GM19397 (cell line): ENCODE results near the gene CT47C1.
"Not testable (repeated sequence)": the region's sequence is repeated elsewhere in the genome, so short reads cannot be mapped to it uniquely, and the experiment has no call there.

Experiments used
- ATAC-seq: cut with Tn5 transposase; IDR thresholded peaks from one replicate; pipeline ENCODE4 v1.9.1; 2021; ENCODE audit warnings: mild to moderate bottlenecking, moderate library complexity; ENCODE audit not compliant: unreplicated experiment

The CT47C1 gene

GRCh38 chrX:119072744-119073143 is at the start of gene CT47C1:
TSS of gene CT47C1 (plus strand) at chrX:119072993. CDS start at chrX:119073226, 233 bp downstream.
- no peak for ATAC-seq

DNA sequence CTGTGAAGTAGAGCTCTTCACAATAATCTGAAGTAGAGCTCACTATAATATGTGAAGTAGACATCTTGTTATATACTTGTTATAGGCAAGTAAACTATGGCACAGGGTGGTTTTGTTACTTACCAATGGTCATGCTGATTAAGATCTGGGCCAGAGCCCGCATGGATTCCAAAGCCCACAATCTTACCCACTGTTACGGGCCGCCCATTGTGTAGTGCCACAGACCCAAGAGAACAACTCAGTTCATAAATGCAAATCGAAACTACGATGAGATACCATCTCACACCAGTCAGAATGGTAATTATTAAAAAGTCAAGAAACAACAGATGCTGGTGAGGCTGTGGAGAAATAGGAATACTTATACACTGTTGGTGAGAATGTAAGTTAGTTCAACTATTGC is 46.9 kb upstream of the CT47C1 start:
- ATAC-seq, result no peak

DNA sequence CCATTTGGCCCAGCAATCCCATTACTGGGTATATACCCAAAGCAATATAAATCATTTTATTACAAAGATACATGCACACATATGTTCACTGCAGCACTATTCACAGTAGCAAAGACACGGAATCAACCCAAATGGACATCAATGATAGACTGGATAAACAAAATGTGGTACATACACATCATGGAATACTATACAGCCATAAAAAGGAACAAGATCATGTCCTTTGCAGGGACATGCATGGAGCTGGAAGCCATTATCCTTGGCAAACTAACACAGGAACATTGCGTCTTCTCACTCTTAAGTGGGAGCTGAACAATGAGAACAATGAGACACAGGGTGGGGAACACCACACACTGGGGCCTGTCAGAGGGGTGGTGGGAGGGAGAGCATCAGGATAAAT is 46.4 kb upstream of the CT47C1 start:
- not testable (repeated sequence) for ATAC-seq

GRCh38 chrX:119027960-119028732 is 44.6 kb upstream of the CT47C1 start:
- ATAC-seq, result not testable (repeated sequence)

- ATAC-seq, result no peak
These were observed 44.0 kb upstream of the CT47C1 start for GRCh38 chrX:119028733-119029330.

- ATAC-seq, result not testable (repeated sequence)
These were observed 43.1 kb upstream of the CT47C1 start for GRCh38 chrX:119029656-119030055.

DNA sequence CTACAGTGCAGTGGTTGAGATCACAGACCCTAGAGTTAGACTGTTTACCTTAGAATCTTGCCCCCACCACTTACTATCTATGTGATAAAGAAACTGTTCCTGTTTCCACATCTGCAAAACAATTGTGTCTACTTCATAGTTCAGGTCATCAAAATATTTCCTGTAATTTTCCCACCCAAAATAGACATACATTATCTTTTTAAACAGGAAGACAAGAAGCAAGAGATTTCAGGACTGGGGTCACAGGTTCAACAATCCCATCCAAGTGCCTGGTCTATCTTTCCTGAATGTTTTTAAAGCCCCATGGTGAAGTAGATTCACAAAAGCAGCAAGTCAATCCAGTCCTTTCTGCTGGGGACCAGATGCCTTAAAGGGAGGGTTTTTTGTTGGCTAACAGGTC is 41.8 kb upstream of the CT47C1 start:
- no peak for ATAC-seq

DNA sequence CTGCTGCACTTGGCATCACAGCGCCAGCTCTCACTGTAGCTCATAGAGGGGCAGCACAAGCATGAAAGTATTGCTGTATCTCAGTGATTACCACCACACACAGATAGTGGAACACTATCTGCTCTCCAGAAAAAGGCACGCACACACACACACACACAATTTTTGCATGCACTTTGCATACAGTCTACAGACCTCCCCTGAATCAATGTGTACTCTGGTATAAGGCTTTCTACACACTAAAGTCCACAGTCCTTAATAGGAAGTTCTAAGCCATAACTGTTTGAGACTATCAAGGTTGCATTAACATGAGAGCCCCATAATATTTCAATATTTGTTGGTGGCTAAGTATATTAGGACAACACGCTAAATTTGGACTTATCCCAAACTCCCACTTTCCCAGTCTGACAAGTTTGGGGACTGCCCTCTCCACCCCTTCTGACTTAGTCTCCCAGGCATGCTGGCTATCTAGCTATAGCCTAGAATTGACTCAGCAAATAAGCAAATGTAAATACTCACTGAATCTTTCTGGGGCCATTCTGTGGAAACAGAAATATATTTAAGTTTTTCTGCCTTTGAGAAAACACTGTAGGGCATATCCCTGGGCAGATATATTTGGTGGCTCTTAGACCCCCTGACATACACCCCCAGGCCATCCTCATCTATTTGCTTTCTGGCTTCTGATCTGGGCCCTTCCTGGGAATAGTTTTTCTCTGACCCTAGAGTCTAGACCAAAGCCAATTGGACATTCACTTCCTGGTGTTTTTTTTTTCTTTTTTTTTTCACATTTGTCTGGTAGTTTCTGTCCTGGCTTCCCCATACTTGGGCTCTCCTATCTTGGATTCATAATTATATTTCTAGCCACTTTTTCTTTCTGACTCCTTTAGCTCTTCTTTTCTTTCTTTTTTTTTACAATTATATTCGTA is 36.4 kb upstream of the CT47C1 start:
- no peak for ATAC-seq

DNA sequence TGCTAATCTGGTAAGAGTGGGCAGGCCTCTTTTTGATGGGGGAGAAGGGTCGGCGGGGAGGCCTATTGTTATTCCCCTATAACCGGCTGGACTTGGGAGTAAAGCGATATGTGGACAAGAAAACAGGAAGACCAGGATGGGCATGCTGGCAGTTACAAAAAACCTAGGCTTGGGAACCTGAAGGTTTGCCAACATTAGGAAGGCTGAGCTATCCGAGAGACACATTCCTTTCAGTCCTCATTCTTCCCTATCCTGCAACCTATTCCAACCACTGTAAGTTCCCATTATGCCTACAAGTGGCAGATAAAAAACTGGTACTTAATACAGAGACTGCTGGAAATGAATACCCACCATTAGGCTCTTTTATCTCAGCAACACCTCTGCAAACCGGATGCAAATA is 32.4 kb upstream of the CT47C1 start:
- ATAC-seq, result no peak

DNA sequence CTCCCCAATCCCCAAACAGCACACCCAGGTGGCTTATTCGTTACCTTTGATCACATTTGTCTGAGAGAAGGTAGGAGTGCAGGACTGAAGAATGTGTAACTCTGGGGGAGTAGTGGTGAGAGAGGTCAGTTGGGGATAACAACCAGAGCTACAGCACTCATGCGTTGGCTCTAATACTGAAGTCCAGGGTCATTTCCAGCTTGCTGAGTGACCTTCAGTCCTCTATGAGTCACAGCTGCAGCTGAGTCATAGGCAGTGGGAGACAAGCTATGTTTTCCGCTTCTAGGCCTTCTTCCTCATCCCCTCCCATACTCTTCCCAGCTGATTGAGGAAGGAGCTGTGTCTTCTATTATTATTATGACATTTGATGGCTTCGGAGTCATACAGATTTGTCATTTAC is 31.6 kb upstream of the CT47C1 start:
- no peak for ATAC-seq

- no peak for ATAC-seq
These were observed 30.8 kb upstream of the CT47C1 start for GRCh38 chrX:119042040-119042439.

GRCh38 chrX:119042996-119043395 is 29.8 kb upstream of the CT47C1 start:
- no peak for ATAC-seq

- ATAC-seq, result no peak
These were observed 26.9 kb upstream of the CT47C1 start for GRCh38 chrX:119045884-119046283.

- ATAC-seq, result no peak
These were observed 17.1 kb upstream of the CT47C1 start for GRCh38 chrX:119055687-119056086.

- ATAC-seq, result no peak
These were observed 9.9 kb upstream of the CT47C1 start for GRCh38 chrX:119062750-119063374.

DNA sequence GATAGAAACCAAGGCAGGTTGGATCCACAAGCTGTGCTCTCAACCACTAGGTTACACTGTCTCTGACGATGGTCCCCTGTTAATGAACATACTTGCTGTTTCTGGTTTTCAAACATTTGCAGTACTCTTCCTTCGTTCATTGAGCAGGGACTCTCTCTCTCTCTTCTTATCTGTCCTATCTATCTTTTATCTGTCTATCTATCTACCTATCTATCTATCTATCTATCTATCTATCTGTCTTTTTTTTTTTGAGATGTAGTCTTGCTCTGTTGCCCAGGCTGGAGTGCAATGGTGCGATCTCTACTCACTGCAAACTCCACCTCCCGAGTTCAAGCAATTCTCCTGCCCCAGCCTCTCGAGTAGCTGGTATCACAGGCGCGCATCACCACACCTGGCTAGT is 9.4 kb upstream of the CT47C1 start:
- ATAC-seq, result no peak

DNA sequence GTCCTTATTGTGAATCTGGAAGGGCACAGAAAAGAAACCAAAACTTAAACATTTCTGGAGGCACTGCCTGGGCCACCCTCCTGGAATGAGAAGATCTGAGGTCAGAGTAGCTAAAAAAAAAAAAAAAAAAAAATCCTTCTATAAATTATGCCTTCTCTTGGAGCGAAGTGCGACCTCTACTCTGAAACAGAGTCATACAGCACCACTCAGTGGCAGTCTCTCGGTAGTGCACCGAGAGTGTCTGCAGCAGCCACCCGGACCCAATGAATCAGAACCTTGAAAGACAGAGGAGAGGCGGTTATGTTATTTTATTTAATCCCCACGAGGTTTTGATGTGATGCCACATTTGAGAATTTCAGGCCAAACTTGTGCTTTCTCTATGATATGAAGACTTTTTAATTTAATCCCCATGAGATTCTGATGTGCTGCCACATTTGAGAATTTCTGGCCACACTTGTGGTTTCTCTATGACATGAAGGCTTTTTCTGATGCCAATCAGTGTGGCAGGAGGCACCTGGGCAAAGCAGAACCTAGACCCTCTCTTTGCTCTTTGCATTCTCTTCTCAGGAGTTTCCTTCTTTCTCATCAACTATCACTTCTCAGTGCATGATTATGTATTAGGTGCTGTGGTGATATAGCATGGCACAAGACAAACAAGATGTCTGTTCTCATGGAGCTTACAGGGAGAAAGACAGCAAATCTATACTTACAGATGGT is 5.6 kb upstream of the CT47C1 start:
- no peak for ATAC-seq

DNA sequence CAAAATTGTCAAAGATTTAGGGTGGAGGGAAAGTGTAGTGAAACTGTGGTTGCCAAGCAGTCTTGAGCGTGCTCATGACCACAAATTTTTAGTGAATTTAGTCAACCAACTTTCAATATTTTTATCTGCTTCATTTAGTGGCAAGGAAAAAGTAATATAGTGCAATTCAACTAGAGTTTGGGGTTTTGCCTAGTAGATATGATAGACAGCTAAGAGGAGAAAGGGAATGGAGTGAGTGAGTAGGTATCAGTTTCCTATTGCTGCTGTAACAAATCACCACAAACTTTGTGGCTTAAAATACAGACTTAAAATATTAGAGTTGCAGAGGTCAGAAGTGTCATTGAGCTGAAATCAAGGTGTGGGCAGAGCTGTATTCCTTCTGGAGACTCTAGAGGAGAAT is 3.7 kb upstream of the CT47C1 start:
- no peak for ATAC-seq

- ATAC-seq, result no peak
These were observed 3.0 kb upstream of the CT47C1 start for GRCh38 chrX:119069762-119070161.

- ATAC-seq, result no peak
These were observed 1.4 kb upstream of the CT47C1 start for GRCh38 chrX:119071381-119071780.
